ENCODE data around the gene INSIG1.

Gene INSIG1

GRCh38 chr7:155268211-155268610 lies 29.5 kb upstream of the INSIG1 start:
- TF ChIP-seq CTCF (IDR thresholded peaks at IDR 0.05; ENCODE audit: insufficient read depth, low read length, missing control alignments), result no peak
- CTCF ChIA-PET, result interaction anchor here (0.6 kb wide), 1 partner anchor 10 kb away, joined by 3 read pairs; no protein-coding TSS in a partner anchor
- no peak for DNase-seq (ENCODE audit: low read depth, low spot score)
- POLR2A ChIA-PET, result no interaction called here
- no peak overlapping the region for H3K4me3 ChIP-seq (ENCODE audit: low read depth, low read length)

- no peak for DNase-seq (ENCODE audit: low read depth, low spot score)
- TF ChIP-seq CTCF (IDR thresholded peaks at IDR 0.05; ENCODE audit: insufficient read depth, low read length, missing control alignments), result no peak
- ChIA-PET CTCF (no interaction called here), POLR2A (no interaction called here)
- H3K4me3 ChIP-seq (ENCODE audit: low read depth, low read length), result no peak overlapping the region
These were observed 28.6 kb upstream of the INSIG1 start for GRCh38 chr7:155268921-155269650.

- H3K4me3 ChIP-seq (ENCODE audit: low read depth, low read length), result no peak overlapping the region
- POLR2A ChIA-PET, result no interaction called here
- TF ChIP-seq CTCF (IDR thresholded peaks at IDR 0.05; ENCODE audit: insufficient read depth, low read length, missing control alignments), result no peak
- DNase-seq (ENCODE audit: low read depth, low spot score), result no peak
- CTCF ChIA-PET, result interaction anchor here (1.0 kb wide), 1 partner anchor 14 kb away, joined by 3 read pairs; no protein-coding TSS in a partner anchor
These were observed 27.7 kb upstream of the INSIG1 start for GRCh38 chr7:155269766-155270585.

GRCh38 chr7:155270861-155271260 lies 26.8 kb upstream of the INSIG1 start:
- ChIA-PET POLR2A (no interaction called here), CTCF (no interaction called here)
- no peak overlapping the region for H3K4me3 ChIP-seq (ENCODE audit: low read depth, low read length)
- DNase-seq (ENCODE audit: low read depth, low spot score), result no peak
- TF ChIP-seq CTCF (IDR thresholded peaks at IDR 0.05; ENCODE audit: insufficient read depth, low read length, missing control alignments), result no peak

- ChIA-PET CTCF (interaction anchor here (1.1 to 1.4 kb wide), 3 partner anchors 15 to 85 kb away, joined by 3 to 4 read pairs (median 4); no protein-coding TSS in a partner anchor), POLR2A (no interaction called here)
These were observed 22.9 kb upstream of the INSIG1 start for GRCh38 chr7:155274633-155275355.

More at GRCh38 chr7:155274633-155275355, 22.9 kb upstream of the INSIG1 start:
- DNase-seq (ENCODE audit: low read depth, low spot score), result no peak
- TF ChIP-seq CTCF (IDR thresholded peaks at IDR 0.05; ENCODE audit: insufficient read depth, low read length, missing control alignments), result no peak
- H3K4me3 ChIP-seq (ENCODE audit: low read depth, low read length), result no peak overlapping the region

All from AG04449 (cell line).